CD4-positive, alpha-beta T cell treated with Interferon gamma for 1 hour (primary cell): ENCODE measurements around the gene B4GALT1.

Experiments
- DNase-seq: peaks from one replicate; pipeline ENCODE4 v3.0.0-alpha.2; 2020

Gene B4GALT1

DNA sequence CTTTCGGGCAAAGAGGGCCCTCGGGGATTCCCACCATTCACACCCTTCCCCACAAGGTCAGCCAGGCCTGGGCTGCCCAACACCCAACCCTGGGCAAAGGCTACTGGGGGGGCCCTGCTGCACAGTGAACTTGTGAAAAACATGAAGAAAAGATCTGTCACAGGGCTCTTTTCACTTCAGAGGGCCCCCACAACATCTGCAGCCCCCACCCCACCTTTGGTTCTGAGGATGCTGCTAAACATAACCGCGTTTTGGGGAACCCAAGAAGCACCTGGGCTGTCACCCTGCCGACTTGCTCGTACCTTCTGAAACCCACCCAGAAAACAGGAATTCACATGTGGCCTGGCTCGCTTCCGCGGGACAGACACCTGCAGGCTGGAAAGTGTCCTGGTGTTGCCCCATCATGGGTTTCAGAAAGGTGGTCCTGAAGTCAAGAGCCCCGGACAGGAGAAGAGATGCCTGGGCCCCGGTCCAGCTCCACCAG, 29.3 kb downstream of the B4GALT1 start:
- DNase-seq = no peak

DNA sequence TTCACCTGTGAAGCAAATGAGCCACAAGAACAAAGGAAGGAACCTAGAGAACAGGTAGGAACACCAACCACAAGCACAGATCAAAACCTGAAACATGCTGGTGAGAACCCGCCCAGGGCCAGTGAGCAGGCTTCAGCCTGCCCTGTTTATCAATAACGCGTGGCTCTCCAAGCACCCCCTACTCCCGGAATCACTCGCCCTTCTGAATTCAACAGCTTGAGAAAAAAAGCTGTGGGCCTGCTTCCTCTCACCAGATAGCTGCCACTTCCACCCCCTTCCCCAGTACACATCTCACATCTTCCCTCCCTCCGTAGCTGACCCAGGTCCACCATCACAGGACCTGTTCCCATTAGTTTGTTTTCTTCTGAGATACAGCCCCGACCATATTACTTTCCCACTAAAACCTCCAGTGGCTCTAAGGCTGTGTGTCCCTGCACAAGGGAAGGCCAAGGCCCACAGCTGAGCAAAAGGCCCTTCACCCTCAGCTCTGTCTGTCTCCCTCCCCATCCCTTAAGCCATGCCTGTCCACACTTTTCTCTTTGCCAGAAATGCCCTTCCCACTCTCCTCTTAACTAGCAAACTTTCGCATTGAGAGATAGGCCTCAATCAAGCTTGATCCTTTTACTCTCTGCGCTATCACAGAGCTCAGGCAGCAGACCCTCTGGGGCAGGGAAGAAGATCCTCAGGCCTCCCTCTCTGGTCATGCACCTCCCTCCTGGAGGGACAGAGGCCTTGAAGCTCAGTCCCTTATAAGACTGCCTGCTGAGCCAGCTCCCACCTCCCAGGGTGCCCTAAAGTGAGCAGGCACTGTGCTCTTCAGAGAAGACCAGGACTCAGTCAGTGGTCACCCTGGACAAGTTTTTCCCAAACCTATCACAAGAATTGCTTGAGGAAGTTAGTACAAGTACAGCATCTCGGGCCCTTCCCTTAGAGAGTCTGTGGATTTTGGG, 30.1 kb downstream of the B4GALT1 start:
- no peak for DNase-seq

DNA sequence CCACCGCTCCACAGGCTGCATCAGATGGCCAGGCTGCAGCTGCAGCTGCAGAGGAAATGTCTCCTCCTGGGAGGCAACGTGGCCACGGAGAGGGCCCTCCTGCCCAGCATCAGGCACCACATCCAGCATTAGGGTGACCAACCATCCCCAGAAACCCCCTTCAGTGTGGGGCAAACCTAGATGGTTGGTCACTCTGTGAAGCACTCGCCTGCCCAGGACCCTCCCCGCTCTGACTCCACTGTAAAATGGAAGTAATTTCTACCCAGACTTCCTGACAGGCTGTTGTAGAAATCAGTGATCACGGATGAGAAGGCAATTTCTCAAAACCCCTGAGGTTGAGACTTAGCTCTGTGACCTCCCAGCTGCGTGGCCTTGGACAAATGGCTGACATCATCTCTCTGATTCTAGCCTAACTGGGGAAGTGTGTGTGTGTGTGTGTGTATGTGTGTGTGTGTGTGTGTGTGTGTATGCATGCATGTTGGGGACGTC, 31.6 kb downstream of the B4GALT1 start:
- peak; percentile 37 for DNase-seq

DNA sequence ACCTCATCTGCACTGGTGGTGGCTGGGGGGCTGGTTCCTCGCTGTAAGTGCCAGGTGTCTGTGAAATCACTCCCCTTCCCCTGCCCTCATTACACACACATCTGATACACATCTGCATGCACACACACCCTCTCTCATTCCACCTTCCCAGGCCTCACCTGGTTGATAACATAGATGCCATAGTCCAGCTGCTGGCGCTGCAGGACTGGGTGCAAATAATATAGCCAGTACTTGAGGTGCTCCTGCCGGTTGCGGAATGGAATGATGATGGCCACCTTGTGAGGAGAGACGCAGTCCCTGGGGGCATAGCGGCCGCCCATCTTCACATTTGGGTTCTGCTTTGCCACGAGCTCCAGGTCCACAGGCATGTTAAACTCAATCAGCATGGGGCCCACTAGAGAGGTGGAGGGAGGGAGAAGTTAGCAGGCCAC, 32.1 kb downstream of the B4GALT1 start:
- DNase-seq = no peak

DNA sequence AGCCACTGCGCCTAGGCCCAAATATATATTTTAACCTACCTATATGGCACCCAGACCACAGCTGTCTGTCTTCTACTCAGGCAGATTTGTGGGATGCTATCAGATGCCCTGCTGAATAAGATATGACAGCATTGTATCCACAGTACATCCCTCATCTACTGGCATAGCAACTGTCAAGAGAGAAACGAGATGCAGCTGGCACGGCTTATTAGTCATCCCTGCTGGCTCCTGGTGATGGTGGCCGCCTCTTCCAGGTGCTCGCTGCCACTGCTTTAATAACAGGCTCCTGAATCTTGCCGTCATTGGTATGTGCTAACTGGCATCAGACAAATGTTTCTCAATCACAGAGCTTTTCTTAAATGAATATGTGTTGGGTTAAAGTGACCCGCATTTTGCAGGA, 34.0 kb downstream of the B4GALT1 start:
- DNase-seq = no peak

DNA sequence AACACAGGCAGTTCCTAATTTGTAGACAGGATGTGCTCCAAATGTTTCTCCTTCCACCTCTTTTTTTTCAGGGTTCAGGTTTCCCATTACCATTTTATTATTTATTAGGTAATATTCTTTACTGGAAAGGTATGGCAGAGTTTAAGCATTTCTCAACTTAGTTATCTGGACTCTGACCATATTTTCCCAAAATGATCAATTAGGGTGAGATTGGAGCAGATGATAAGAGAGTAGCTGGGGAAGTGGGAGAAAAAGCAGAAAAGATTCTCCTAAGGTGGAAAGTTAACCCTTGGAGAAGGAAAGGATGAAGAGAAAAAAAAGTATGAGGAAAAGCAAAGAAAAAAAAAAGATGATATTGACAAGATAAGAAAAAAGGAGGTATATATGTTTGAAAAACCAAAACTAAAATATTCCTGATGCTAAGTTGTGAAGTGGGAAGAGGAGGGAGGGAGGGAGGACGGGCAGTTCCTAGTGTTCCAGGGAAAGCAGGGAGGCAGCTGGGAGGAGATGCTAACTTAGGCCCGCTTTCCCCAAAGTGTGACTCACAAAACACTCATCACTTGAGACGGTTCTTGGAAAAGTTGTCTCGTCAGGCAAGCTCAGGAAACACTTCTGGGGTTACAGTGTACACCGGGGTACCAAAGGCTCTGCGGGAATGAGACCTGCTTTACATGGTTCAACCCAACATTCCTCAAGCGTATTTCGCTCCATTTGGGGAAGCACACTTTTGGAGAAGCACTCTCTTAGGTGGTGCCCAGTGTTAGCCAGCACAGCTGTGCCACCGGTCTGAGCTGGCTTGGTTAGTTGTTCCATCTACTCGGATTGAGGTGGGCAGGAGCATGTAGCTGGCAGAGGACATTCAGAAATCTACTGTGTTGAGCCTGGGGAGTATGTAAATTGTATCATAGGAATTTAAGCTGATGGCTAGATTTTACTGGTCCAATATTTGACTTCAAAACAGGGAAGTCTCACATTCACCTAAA, 35.1 kb downstream of the B4GALT1 start:
- DNase-seq = no peak

DNA sequence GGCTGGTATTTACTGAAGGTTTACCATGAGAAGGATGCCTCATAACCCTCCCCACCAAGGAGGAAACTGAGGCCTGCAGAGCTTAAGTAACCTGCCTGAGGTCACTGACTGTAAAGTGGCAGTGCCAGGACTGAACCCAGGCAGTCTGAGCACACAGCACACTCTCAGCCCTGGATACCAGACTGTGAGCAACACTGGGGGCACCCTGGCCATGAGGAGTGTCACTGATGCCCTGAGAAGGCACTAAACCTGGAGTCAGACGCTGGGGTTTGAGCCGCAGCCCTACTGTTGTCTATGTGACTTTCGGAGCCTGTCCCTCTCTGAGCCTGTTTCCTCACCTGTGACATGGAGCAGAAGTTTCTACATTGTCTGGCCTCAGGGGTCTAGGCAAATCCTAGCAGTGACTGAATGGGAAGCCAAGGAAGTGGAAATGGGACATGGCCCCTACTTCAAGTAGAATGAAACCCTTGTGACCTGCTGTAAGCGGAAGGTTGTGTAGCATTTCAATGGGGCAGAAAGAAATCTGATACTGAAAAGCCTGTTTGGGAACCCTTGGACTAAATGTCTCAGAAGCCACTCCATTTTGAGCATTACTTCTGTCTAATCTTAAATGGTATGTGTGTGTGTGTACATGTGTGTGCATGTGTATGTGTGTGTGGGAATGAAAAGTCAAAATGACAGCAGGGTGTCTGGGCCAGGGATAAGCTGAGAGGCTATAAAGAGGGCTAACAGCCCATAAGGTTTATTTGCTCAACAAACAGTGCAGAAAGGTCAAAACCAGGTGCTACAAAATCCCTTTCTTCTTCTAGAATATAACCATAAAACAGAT, 36.0 kb downstream of the B4GALT1 start:
- no peak for DNase-seq

DNA sequence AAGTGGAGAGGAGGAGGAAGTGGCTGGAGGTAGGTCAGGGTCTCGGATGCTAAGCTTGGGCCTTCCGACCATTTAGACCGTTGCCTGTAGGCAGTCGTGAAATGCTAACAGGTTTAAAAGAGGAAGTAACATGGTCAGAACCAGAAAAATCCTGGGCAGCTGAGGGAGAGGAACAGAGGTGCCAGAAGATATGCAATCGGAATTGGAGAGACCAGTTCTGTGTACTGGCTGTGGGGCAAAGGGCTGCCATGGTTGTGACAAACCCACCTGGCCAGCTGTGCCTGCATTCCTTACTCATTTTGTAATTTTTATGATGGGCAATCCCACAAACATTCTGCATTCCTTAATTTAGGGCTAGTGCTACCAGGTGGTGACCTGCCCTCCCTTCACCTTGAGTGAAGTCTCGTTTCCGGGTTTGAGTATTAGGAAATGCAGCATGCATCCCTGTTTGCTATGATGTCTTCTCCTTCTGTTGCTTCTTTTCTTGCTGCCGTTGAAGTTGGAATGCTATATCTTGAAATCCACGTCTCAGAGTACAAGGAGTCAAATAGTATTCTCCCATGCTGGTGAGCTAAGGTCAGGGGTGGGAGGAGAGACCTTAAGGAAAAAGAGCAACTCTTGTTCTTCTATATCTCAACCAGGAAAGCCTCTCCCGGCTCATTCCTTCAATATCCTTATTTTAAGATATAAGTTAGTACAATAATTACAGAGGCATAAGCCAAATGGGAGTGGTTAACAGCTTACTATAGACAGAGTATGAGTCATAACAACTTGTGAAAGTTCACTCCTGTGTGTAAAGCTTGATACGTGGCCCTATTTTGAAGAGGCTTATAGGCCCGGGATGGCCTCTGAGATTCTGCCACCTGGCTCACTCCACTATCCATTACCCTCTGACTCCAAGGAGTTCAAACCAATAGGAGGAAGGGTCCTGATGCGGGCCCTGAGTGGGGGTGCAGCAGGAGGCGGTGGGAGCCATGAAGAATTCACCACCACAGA, 37.0 kb downstream of the B4GALT1 start:
- no peak for DNase-seq

DNA sequence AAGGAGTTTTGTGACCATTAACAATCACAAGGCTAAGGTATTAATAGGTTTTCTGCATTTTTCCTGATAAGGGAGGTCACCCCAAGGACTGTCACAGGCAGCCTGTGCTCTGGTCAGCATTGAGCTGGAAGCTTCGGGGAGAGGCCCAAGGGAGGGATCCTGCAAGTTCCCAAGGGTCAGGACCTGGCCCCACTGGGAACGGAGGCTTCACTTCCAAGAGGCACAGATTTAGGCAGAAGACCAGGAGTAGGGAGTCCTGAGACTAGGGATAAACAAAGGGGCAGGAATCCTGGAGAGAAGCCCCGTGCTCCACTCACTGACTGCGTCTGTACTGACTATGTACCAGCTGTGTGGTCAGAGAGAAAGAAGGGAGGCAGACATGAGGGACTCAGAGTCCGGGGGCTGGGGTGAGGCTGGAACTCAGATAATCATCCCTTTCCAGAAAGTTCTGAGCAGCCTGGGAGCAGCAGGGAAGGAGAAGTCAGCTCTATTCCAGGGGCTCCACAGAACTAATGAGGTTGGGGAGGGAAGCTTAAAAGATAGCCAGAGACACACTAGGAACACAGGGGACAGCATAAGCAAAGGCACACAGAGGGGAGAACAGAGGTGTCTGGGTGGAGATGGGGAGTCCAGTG, 37.8 kb downstream of the B4GALT1 start:
- DNase-seq = no peak

DNA sequence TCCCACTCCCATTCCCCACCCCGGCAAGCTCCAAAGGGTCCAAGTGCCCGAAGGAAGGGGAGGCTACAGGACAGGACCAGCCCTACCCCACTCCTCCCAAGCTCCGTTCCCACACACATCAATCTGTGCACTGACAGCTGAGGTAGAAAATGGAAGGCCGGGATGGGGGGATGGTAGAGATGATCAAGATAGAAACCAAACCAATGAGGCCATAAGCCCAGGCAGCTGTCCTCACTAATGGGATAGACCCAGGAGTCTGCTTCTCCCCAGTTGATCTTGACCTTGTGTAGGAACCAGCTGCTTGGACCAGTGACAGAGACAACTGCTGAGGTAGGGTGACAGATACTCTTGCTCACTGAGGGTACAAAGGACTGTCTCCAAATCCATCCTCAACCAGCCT, 38.6 kb downstream of the B4GALT1 start:
- DNase-seq = no peak

DNA sequence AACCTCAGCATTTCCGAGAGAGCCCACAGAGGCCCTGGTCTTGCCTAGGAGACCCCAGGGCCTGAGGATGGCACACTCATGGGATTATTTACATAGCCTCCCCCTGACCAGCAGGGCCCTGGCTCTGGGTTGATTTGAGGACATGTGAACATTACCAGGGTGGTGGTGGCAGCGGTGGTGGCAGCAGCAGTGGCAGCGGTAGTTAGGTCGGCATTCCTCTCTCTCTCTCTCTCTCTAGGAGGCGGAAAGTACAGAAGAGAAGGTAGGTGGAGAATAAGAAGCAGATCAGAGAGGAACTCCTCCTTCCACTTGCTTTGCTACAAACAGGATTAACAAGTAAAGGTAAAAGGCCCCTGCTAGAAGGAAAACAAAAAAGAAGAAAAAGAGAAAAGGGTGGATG, 39.3 kb downstream of the B4GALT1 start:
- no peak for DNase-seq

DNA sequence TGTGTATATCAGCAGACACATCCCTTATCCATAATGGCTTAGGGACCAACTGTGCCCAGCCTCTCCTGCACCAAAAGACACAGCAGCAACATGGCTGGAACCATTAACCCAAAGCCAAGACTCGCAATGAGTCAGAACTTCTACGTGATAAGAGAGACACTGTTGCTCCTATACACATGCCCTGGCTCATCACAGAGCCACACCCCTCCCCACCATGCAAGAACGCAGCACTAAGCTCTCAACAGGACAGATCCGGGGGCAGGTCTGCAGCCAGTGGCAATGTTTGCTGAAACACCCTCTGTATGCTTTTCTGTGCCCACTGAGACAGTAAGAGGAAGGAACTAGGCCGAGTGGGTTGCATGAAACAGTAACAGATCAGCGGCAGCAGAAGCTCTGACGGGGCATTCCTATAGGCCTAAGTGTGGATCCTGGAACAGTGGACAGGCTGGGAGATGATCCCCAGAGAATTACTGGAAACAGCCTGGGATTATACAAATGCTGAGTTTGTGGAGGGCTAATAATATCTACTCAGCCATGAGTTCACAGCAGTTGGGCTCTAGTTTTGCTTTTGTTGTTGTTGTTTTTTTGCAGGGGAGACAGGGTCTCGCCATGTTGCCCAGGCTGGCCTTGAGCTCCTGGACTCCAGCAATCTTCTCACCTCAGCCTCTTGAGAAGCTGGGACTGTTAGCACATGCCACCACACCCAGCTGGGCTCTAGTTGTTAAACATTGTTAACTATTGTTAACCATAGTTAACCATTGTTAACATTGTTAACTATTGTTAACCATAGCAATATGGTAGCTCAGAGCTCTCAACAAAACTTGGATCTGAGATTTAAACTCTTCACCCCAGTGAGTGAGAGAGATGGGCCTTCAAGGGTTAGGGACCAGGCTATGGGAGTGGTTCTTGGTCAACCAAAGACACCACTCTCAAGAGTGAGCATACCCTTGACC, 41.0 kb downstream of the B4GALT1 start:
- peak; percentile 59 for DNase-seq

DNA sequence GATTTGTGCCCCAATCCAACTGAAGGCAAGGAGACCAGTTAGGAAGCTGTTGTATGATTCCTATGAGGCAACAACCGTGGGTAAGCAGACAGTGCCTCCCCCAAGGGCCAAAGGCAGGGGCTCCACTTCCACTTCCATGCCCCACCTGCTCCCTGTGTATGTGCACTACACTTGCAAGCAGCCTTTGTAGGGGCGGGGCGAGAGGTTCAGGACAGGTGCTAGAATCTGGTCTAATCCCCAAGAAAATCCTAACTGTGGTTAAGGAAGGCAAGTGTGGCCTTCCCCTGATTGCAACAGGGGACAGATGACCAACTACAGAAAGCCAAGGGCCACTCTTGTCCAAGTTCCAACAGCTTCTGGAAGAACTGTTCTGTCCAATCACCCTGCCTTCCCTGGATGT, 41.7 kb downstream of the B4GALT1 start:
- DNase-seq = no peak

DNA sequence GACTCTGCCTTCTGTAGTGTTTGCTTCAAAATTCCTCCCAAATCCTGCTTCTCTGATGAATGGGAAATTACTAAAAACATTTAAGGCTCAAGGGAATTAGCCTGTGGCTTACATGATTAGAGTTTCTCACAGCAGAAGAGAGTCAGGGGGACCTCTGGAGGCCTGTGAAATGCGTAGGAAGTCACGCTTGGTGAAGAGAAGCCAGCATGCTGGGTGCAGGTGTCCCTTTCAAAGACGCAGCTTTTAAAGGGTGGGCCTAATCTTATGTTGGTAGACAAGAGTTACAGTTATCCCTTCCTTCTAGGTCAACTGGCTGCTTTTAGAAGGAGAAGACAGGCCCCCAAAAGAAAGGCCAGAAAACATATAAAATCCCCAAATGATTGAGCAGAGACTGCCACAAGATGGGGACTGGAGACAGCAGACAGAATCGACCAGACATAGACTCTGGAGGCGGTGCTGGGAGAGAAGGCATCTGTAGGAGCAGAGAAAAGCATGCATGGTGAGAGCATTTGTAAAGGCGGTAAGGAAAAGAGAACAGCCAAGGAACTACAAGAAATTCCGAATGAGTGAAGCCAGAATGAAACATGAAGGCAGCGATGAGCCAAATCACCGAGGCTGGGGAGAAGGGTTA, 42.3 kb downstream of the B4GALT1 start:
- DNase-seq = peak; percentile 59

DNA sequence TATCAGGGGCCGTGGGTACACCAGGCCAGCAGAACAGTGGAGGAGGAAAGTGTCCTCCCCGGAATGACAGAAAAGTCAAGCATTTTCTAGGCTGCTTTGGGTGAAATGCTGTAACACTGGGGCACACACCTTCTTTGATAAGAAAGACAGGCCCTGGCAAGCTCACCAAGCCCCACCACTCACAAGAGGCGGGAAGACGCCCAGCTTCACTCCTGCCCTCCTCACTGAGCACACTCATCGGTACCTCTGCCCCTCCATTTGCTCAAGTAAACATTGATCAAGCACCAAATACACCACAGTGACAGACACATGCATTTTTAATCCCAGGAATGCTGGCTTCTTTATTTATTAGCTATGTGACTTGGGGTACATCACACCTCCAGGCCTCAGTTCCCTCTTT, 43.1 kb downstream of the B4GALT1 start:
- DNase-seq = no peak

DNA sequence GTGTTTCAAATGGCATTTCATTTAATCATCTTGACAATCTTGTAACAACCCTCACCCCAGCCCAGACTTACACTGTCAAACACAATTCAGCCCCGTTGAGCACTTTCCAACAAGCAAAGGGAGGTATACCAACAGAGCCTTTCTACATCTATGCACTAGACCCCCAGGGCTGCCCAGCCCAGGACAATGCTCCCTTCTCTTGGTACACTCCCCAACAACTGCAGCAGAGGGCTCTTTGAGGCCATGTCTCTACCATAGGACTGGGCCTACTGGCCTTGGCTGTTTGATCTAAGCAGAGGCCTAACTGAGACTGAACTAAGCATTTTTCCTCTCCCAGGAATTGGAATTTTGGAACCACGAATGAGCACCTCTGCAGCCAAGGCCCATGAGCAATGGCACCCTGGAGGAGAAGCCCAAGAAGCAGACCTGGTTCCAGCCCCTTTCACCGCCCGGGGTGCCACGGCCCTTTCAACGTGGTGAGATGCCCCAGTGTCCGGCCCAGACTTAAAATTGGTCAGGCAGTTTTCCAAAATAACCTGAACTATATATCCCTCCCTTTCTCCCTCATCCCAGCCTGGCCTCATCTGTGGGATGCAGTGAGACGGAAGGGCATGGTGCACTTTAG, 43.6 kb downstream of the B4GALT1 start:
- no peak for DNase-seq

DNA sequence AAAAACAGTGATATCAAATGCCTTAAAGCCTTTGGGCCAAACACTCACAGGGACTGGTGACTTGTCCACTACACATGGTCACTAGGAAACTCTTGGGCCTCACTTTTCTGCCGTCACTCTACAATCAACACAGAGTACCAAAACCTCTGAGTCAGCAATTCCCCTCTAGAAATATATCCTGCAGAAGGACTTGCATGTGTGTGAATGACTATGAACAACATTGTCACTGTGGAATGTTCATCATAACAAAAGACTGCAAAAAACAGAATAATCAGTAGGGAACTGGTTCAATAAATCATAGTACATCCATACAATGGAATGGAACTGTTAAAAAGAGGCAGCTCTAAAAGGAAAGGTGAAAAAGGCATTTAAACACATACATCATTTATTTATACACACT, 46.5 kb downstream of the B4GALT1 start:
- no peak for DNase-seq

DNA sequence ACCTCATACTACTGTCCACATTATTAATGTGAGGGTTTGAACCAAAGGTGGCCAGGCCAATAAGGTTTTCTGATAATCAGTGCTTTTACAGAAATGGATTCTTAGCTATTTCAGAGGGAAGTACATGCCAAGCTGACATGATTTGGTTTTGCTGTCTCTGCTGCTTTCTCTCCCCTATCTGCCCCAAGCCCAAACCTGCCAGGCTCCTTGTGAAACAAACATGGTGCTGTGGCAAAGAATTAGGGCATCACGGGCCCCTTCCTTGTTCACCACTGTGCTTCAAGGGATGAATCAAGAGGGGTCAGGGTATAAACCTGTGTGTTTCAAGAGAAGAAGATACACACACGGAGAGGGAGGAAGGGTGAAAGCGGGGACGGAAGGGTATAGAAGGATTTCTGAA, 49.3 kb downstream of the B4GALT1 start:
- DNase-seq = no peak
